WERI-Rb-1 (cell line): ENCODE data around the gene AOX1.
"Not testable (repeated sequence)": the region's sequence is repeated elsewhere in the genome, so short reads cannot be mapped to it uniquely, and the experiment has no call there.

Experiments
- DNase-seq: peaks from one replicate; pipeline ENCODE4 v3.0.0-alpha.2; 2020
- H3K27ac ChIP-seq: fragments of 250-450 bp; sonication (Bioruptor Pico); 2 replicates; pipeline ENCODE4 v1.5.1; 2020; ENCODE audit warnings: mild to moderate bottlenecking, moderate library complexity
- H3K27me3 ChIP-seq: fragments of 250-450 bp; sonication (Bioruptor Pico); 2 replicates; pipeline ENCODE4 v1.5.1; 2021; ENCODE audit warnings: mild to moderate bottlenecking, low read depth, moderate library complexity; ENCODE audit not compliant: insufficient read depth, severe bottlenecking
- H3K36me3 ChIP-seq: fragments of 250-450 bp; sonication (Bioruptor Pico); 2 replicates; pipeline ENCODE4 v1.5.1; 2020; ENCODE audit warnings: mild to moderate bottlenecking, moderate library complexity
- H3K4me3 ChIP-seq: 2 replicates; pipeline ENCODE4 v1.5.1; 2011; ENCODE audit warnings: low read depth, mild to moderate bottlenecking, control low read depth, low read length
- H3K9me3 ChIP-seq: fragments of 250-450 bp; sonication (Bioruptor Pico); 2 replicates; pipeline ENCODE4 v1.5.1; 2021; ENCODE audit warnings: mild to moderate bottlenecking, moderate library complexity; ENCODE audit not compliant: severe bottlenecking
- CTCF ChIP-seq: IDR thresholded peaks from 2 replicates; pipeline ENCODE4 v1.5.1; 2011; ENCODE audit warnings: low read depth, mild to moderate bottlenecking, control low read depth, inconsistent platforms, low read length

Gene AOX1

GRCh38 chr2:200713704-200714064, 127.9 kb downstream of the AOX1 start:
- Histone ChIP-seq H3K9me3 (no peaks in the 10 kb centered on the region), H3K27ac (no peak overlapping the region), H3K4me3 (no peak overlapping the region), H3K36me3 (no peaks in the 10 kb centered on the region), H3K27me3 (no peaks in the 10 kb centered on the region)
- no peak for DNase-seq
- no peak for TF ChIP-seq CTCF

- not testable (repeated sequence) for H3K27ac ChIP-seq, H3K4me3 ChIP-seq, H3K9me3 ChIP-seq, H3K36me3 ChIP-seq, H3K27me3 ChIP-seq, DNase-seq
Measured at GRCh38 chr2:200715014-200715413, 129.2 kb downstream of the AOX1 start.

GRCh38 chr2:200716386-200716785, 130.6 kb downstream of the AOX1 start:
- no peak for DNase-seq
- Histone ChIP-seq H3K9me3 (no peaks in the 10 kb centered on the region), H3K27me3 (no peaks in the 10 kb centered on the region), H3K27ac (no peak overlapping the region), H3K4me3 (no peak overlapping the region), H3K36me3 (no peaks in the 10 kb centered on the region)
- no peak for TF ChIP-seq CTCF
